Measurements from ENCODE around the gene ZNF417.
"Not testable (repeated sequence)": the region's sequence is repeated elsewhere in the genome, so short reads cannot be mapped to it uniquely, and the experiment has no call there.

DNA sequence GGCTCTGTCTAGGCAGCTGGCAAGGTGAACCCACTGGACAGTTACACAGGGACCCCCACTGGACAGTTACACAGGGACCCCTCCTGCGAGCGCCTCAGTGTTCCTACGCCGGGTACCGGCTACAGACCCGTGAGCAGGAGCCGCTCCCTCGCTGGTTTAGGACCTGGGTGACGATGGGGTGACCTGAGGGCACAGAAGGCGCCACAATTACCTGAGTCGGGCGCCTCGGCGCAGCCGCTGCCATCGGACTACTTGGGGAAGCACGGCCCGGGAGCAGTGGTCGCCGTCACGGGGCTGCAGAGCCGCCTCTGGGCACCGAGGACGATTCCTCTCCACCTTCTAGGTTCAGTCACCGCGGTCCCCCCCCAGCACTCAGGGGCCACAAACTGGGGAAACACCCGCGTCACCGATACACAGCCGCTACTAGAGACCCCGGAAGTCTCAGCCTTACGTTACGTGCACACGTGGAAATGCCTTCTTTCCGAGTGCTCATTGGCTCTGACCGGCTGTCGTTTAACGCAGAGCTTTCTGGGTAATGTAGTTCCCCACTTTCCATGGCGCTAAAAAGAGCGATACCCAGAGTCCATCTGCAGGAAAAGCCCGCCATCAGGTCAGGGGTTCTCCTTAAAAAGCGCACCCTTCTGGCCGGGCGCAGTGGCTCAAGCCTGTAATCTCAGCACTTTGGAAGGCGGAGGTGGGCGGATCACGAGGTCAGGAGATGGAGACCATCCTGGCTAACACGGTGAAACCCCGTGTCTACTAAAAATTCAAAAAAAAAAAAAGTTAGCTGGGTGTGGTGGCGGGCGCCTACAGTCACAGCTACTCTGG lies at the start of gene ZNF417:
- TF ChIP-seq, protein P1, sequence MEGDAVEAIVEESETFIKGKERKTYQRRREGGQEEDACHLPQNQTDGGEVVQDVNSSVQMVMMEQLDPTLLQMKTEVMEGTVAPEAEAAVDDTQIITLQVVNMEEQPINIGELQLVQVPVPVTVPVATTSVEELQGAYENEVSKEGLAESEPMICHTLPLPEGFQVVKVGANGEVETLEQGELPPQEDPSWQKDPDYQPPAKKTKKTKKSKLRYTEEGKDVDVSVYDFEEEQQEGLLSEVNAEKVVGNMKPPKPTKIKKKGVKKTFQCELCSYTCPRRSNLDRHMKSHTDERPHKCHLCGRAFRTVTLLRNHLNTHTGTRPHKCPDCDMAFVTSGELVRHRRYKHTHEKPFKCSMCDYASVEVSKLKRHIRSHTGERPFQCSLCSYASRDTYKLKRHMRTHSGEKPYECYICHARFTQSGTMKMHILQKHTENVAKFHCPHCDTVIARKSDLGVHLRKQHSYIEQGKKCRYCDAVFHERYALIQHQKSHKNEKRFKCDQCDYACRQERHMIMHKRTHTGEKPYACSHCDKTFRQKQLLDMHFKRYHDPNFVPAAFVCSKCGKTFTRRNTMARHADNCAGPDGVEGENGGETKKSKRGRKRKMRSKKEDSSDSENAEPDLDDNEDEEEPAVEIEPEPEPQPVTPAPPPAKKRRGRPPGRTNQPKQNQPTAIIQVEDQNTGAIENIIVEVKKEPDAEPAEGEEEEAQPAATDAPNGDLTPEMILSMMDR (IDR thresholded peaks at IDR 0.05), result not testable (repeated sequence)
- TF ChIP-seq POLR2AphosphoS5 (IDR thresholded peaks at IDR 0.05), result peak in 2 of 3 donors; percentile 35 to 66
- peak in 1 of 2 donors; percentile 49 for TF ChIP-seq POLR2A (IDR thresholded peaks at IDR 0.05)

Measured in suprapubic skin (tissue), 4 donors.